ENCODE results near the gene PKHD1.

- TF ChIP-seq, protein P1, sequence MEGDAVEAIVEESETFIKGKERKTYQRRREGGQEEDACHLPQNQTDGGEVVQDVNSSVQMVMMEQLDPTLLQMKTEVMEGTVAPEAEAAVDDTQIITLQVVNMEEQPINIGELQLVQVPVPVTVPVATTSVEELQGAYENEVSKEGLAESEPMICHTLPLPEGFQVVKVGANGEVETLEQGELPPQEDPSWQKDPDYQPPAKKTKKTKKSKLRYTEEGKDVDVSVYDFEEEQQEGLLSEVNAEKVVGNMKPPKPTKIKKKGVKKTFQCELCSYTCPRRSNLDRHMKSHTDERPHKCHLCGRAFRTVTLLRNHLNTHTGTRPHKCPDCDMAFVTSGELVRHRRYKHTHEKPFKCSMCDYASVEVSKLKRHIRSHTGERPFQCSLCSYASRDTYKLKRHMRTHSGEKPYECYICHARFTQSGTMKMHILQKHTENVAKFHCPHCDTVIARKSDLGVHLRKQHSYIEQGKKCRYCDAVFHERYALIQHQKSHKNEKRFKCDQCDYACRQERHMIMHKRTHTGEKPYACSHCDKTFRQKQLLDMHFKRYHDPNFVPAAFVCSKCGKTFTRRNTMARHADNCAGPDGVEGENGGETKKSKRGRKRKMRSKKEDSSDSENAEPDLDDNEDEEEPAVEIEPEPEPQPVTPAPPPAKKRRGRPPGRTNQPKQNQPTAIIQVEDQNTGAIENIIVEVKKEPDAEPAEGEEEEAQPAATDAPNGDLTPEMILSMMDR (IDR thresholded peaks at IDR 0.05): no peak
- TF ChIP-seq POLR2A (IDR thresholded peaks at IDR 0.05): no peak
Measured at GRCh38 chr6:51927450-51927849, 160.0 kb downstream of the PKHD1 start.
